DMS 273 (cell line): ENCODE measurements around the gene FAM90A1.
A peak's percentile ranks its signal among the peaks of the same experiment; 100 is the strongest.
"Not testable (repeated sequence)": the region's sequence is repeated elsewhere in the genome, so short reads cannot be mapped to it uniquely, and the experiment has no call there.

Source experiments
- DNase-seq: peaks from one replicate; lab custom pipeline; 2025; ENCODE audit not compliant: unreplicated experiment; lab: John Stamatoyannopoulos, UW

The FAM90A1 gene

GRCh38 chr12:8233935-8234495 lies 6.6 kb upstream of the FAM90A1 start:
- DNase-seq, result not testable (repeated sequence)

GRCh38 chr12:8233300-8233855 lies 6.0 kb upstream of the FAM90A1 start:
- not testable (repeated sequence) for DNase-seq

- peak; percentile 21 for DNase-seq
Observed at GRCh38 chr12:8231666-8232608, 4.5 kb upstream of the FAM90A1 start.

DNA sequence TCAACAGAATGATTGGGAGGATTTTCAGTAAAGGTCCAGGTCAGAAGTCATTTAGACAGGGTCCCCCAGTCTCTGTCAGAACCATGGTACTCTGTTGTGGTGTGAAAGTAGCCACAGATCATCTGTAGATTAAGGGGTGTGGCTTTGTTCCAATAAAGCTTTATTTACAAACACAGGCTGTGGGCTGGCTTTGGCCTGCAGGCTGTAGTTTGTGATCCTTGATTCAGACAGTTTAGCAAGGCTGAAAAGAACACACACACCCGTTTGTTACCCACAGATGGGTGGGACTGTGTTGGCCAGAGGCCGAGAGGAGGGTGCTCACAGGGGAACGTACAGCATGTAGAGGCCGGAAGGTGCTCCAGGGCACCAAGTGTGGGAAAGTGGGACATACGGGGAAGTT lies 3.6 kb upstream of the FAM90A1 start:
- DNase-seq, result not testable (repeated sequence)

- not testable (repeated sequence) for DNase-seq
Observed at GRCh38 chr12:8229486-8229885, 2.1 kb upstream of the FAM90A1 start.

DNA sequence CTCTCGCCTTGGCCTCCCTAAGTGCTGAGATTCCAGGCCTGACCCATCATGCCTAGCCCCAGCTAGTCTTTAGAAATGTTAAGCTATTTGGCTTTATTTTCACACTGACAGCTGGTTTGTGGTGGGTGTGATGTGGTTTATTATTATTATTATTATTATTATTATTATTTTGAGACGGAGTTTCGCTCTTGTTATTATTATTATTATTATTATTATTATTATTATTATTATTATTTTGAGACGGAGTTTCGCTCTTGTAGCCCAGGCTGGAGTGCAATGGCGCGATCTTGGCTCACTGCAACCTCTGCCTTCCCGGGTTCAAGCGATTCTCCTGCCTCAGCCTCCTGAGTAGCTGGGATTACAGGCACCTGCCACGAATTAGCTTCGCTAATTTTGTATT lies 1.2 kb upstream of the FAM90A1 start:
- DNase-seq, result not testable (repeated sequence)

DNA sequence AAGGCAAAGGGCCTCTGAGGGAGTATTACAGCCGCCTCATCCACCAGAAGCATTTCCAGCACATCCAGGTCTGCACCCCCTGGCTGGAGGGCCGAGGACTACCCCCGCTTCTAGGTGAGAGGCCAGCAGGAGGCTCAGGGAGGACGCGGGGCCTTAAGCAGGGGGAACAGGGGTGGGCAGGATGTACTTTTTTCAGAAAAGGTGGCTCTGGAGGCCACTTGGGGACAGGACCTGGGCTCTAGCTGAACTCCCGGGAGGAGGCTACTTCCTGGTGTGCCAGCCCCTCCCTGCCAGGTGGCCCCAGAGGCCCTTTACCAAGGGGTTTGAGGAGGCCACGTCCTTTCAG lies 287 bp upstream of the FAM90A1 start:
- not testable (repeated sequence) for DNase-seq

- no peak for DNase-seq
Observed at GRCh38 chr12:8226355-8226754, 1.1 kb downstream of the FAM90A1 start.

GRCh38 chr12:8224782-8225181 lies 2.6 kb downstream of the FAM90A1 start:
- not testable (repeated sequence) for DNase-seq

GRCh38 chr12:8223646-8224045 lies 3.8 kb downstream of the FAM90A1 start:
- DNase-seq, result not testable (repeated sequence)

DNA sequence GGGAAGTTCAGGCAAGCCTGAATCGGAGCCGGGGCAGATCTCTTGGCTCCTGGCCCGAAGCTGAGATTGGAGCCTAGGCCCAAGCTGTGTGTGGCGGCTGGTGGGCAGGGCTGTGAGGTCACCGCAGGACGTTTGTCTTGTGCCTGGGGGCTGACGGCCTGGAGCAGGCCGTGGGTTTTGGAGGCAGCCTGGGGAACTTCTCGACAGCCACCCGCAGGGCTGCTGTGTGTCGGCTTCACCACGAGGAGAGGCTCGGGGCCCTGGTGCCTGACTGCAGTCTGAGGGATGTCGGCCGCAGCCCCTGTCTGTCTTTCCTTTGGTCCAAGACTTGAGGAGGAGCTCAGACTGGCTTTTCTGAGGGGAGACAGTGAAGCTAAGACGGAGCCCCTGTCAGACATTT lies 5.1 kb downstream of the FAM90A1 start:
- DNase-seq, result not testable (repeated sequence)

GRCh38 chr12:8221844-8222243 lies 5.6 kb downstream of the FAM90A1 start:
- not testable (repeated sequence) for DNase-seq

- not testable (repeated sequence) for DNase-seq
Observed at GRCh38 chr12:8221375-8221774, 6.0 kb downstream of the FAM90A1 start.

DNA sequence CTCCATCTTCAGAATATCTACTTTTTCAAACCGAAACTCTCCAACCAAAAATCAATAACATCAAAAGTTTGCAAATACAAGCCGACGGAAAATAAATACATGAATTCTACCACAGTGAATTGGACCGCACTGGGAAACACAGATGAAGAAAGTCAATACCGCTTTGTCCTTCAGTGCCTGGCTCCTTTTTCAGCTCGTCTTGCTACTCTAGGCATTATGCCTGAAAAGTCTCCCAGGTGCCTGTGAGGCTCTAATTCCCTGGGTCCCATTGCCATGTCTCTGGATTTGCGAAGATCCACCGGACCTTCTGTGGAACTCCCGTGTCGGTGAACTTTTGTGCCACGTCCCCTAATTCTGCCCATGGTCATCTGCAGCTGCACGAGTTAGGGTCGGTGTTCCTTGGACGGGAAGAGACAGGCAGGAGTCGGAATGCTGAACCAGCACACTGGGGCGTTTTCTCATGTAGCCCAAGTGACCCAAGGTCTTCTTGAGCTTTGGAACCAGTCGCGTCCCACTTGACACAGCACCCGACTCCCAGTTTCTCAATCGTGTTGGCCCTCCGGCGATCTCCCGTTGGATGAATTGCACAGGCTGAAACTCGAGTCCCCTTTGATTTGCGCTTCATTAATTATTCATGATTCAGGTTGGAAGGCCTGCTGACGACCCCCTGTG lies 8.6 kb downstream of the FAM90A1 start:
- DNase-seq, result not testable (repeated sequence)

DNA sequence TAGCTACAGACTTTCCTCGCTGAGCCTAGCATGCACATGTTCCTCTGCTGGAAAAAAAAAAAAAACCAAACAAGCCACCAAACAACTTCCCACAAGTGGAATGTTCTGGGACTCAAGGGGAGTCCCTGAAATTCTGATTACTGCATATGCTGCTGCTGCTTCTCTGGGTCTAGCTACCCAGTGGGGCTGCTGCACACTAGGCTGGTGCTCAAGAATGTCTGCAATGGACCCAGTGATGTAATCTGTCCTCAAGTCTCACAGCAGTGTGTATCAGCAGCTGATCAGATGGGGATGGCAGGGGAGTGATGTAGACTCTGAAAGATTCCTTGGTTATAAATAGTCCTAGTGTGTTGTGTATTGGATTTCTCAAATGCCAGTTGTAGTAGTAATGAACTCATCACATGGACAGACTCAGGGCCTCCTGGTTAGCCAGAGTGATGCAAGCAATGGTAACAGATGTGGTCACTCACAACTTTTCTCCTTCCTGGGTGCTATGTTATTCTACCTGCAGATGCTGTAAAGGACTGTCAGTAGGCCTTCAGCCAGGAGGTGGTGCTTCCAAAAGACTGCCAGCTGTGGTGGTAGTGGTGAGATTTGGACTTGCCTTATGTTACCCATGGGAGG lies 29.6 kb downstream of the FAM90A1 start:
- not testable (repeated sequence) for DNase-seq

GRCh38 chr12:8188088-8188487 lies 39.3 kb downstream of the FAM90A1 start:
- DNase-seq, result not testable (repeated sequence)

- not testable (repeated sequence) for DNase-seq
Observed at GRCh38 chr12:8184206-8184605, 43.2 kb downstream of the FAM90A1 start.

DNA sequence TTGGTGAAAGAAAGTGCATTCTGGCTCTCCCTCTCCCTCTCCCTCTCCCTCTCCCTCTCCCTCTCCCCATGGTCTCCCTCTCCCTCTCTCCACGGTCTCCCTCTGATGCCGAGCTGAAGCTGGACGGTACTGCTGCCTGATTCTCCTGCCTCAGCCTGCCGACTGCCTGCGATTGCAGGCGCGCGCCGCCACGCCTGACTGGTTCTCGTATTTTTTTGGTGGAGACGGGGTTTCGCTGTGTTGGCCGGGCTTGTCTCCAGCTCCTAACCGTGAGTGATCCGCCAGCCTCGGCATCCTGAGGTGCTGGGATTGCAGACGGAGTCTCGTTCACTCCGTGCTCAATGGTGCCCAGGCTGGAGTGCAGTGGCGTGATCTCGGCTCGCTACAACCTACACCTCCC lies 44.1 kb downstream of the FAM90A1 start:
- not testable (repeated sequence) for DNase-seq

- DNase-seq, result not testable (repeated sequence)
Observed at GRCh38 chr12:8182923-8183322, 44.5 kb downstream of the FAM90A1 start.

DNA sequence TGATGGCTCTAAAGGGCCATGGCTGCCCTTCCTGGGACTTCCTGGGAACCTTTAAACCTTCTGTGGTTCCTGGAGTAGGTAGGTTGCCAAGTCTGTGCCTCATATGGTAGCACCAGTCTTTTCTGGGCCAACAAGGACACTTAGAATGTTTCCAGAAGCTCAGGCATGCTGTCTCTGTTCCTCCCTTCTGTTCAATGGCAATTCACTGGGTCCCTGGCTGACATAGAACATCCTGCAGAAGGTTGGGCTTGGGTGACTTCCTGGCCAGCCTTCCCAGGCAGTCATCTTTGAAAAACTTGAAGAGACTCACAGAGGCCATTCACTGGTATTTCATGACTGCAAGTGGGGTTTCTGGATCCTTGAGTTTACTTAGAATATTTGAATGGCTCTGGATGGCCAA lies 46.1 kb downstream of the FAM90A1 start:
- DNase-seq, result not testable (repeated sequence)
